ENCODE results near the gene PRLR.

DNA sequence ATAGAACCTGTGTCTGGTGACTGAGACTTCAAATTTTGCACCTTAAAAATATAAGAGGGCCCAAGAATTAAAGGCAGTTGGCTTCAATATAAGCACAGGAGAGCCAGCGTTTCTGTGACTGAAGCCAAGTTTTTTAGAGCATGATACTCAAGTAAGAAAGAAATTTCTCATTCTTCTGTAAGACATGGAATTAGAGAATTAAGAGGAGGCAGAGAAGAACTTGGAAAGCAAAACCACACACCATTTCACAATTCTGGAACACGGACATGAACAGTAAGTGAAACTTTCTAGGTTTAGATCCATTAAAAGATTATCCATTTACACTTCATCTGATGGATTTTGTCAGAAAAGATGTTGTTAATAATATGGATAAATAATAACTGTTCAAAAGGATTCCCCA, 173.6 kb downstream of the PRLR start:
- TF ChIP-seq, protein P1, sequence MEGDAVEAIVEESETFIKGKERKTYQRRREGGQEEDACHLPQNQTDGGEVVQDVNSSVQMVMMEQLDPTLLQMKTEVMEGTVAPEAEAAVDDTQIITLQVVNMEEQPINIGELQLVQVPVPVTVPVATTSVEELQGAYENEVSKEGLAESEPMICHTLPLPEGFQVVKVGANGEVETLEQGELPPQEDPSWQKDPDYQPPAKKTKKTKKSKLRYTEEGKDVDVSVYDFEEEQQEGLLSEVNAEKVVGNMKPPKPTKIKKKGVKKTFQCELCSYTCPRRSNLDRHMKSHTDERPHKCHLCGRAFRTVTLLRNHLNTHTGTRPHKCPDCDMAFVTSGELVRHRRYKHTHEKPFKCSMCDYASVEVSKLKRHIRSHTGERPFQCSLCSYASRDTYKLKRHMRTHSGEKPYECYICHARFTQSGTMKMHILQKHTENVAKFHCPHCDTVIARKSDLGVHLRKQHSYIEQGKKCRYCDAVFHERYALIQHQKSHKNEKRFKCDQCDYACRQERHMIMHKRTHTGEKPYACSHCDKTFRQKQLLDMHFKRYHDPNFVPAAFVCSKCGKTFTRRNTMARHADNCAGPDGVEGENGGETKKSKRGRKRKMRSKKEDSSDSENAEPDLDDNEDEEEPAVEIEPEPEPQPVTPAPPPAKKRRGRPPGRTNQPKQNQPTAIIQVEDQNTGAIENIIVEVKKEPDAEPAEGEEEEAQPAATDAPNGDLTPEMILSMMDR (IDR thresholded peaks at IDR 0.05; ENCODE audit: insufficient read depth, low read depth, low read length), result no peak
- TF ChIP-seq EZH2 (IDR thresholded peaks at IDR 0.05; ENCODE audit: insufficient read depth, low read length), result no peak

Data from astrocyte (in vitro differentiated cells and primary cell).